Caco-2 (cell line): ENCODE measurements around the gene BCL2L14. TPM values are rescaled to one million over a fixed set of nuclear protein-coding genes. Genes with fewer than 3 reads are reported as not detected.

Experiments
- BruUV-seq: library from RNA; stranded (reverse); fragments of 400-500 nt; replicated peaks from 2 replicates; lab custom pipeline; 2021; lab: Mats Ljungman, UMichigan
- CTCF ChIA-PET: fragments of 300-600 bp; sonication (Branson Sonifier 250); formaldehyde crosslinking; loops from one replicate; lab custom pipeline; 2022; ENCODE audit warnings: antibody characterized with exemption; lab: Charles Lee
- POLR2A ChIA-PET: fragments of 300-600 bp; sonication (Branson Sonifier 250); formaldehyde crosslinking; loops from one replicate; lab custom pipeline; 2022; ENCODE audit warnings: antibody characterized with exemption; lab: Charles Lee
- DNase-seq, 2 experiments: peaks; one replicate each; pipeline versions ENCODE4 v3.0.0 to v3.0.0-alpha.2; 2020 to 2022
- H3K27me3 ChIP-seq: replicated peaks from 2 replicates; pipeline ENCODE4 v1.6.0; 2011; ENCODE audit warnings: low read length; ENCODE audit not compliant: control insufficient read depth, insufficient read depth
- H3K36me3 ChIP-seq: 2 replicates; pipeline ENCODE4 v1.5.1; 2011; ENCODE audit warnings: low read length; ENCODE audit not compliant: control insufficient read depth, insufficient read depth
- H3K4me1 ChIP-seq: fragments of 250-450 bp; sonication (Bioruptor Pico); 2 replicates; pipeline ENCODE4 v1.5.1; 2020; ENCODE audit warnings: mild to moderate bottlenecking
- H3K4me3 ChIP-seq: 2 replicates; pipeline ENCODE4 v1.5.1; 2011; ENCODE audit warnings: low read depth, mild to moderate bottlenecking, control low read depth, low read length
- H3K9me3 ChIP-seq: fragments of 250-450 bp; sonication (Bioruptor Pico); 2 replicates; pipeline ENCODE4 v1.5.1; 2020; ENCODE audit warnings: mild to moderate bottlenecking, moderate library complexity
- H3K27ac Mint-ChIP-seq: one replicate; pipeline ENCODE4 v1.8.0; 2022; ENCODE audit warnings: mixed read lengths; ENCODE audit not compliant: unreplicated experiment
- H3K27me3 Mint-ChIP-seq: one replicate; pipeline ENCODE4 v1.8.0; 2022; ENCODE audit warnings: mixed read lengths; ENCODE audit not compliant: insufficient read depth, unreplicated experiment
- H3K36me3 Mint-ChIP-seq: one replicate; pipeline ENCODE4 v1.8.0; 2022; ENCODE audit warnings: mild to moderate bottlenecking, mixed read lengths; ENCODE audit not compliant: insufficient read depth, unreplicated experiment
- H3K4me1 Mint-ChIP-seq: one replicate; pipeline ENCODE4 v1.8.0; 2022; ENCODE audit warnings: low read depth, mixed read lengths; ENCODE audit not compliant: unreplicated experiment
- H3K4me3 Mint-ChIP-seq: one replicate; pipeline ENCODE4 v1.8.0; 2022; ENCODE audit warnings: mild to moderate bottlenecking, moderate library complexity, mixed read lengths; ENCODE audit not compliant: unreplicated experiment
- H3K9me3 Mint-ChIP-seq: one replicate; pipeline ENCODE4 v1.8.0; 2022; ENCODE audit warnings: mixed read lengths; ENCODE audit not compliant: unreplicated experiment
- intact Hi-C: fragments of 100-400 bp; cut with micrococcal nuclease; formaldehyde crosslinking; loops from one replicate; pipeline ENCODE4 v1.10.0; 2022; ENCODE audit not compliant: unreplicated experiment
- total RNA-seq: library from RNA; stranded (reverse); gene quantifications from 2 replicates; pipeline ENCODE4 v1.2.3, GENCODE V29; 2022
- TF ChIP-seq, protein P1 (sequence below), 2 experiments: fragments of 200-600 bp in 1 of 2; IDR thresholded peaks; 1 replicate in 1 of 2; 2 replicates in 1 of 2; pipeline versions ENCODE4 v1.5.1 to v1.8.0; 2011 to 2022; ENCODE audit warnings: antibody characterized with exemption in 1 of 2, control low read depth in 1 of 2, inconsistent platforms in 1 of 2, low read depth in 1 of 2, low read length in 1 of 2, mild to moderate bottlenecking in 1 of 2, moderate library complexity in 1 of 2; ENCODE audit not compliant: insufficient read depth in 1 of 2, severe bottlenecking in 1 of 2, unreplicated experiment in 1 of 2

BCL2L14 gene
- total RNA-seq, 1 experiment from 2014 or later: 5.9 TPM

DNA sequence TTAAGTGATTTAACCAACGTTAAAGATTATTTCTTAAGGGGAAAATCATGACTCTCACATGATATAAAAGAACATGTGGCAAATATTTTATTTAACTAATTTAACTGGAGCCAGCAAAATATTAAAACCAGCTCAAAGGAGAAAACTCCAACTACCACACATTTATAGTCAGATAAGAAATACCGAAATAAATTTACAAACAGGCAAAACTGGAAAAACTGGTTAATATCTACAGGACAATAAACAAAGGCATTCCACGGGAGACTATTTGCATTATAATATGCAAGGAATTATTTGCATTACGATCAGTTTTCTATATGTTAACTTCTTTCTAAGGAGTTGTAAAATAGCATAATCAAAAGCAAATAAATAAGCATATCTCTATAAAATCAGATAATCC lies 13.8 kb upstream of the BCL2L14 start:
- ChIA-PET POLR2A (interaction anchor here (0.7 kb wide), 1 partner anchor 15 kb away, joined by 4 read pairs; no protein-coding TSS in a partner anchor), CTCF (no interaction called here)
- BruUV-seq: no TSS peak
- Mint-ChIP-seq H3K36me3 (peaks cover 5% of the 10 kb centered on the region), H3K27me3 (no peaks in the 10 kb centered on the region), H3K4me1 (no peaks in the 10 kb centered on the region), H3K4me3 (no peak overlapping the region), H3K27ac (no peak overlapping the region), H3K9me3 (no peaks in the 10 kb centered on the region)
- no peak overlapping the region for H3K4me3 ChIP-seq
- DNase-seq: no peak
- TF ChIP-seq, protein P1, sequence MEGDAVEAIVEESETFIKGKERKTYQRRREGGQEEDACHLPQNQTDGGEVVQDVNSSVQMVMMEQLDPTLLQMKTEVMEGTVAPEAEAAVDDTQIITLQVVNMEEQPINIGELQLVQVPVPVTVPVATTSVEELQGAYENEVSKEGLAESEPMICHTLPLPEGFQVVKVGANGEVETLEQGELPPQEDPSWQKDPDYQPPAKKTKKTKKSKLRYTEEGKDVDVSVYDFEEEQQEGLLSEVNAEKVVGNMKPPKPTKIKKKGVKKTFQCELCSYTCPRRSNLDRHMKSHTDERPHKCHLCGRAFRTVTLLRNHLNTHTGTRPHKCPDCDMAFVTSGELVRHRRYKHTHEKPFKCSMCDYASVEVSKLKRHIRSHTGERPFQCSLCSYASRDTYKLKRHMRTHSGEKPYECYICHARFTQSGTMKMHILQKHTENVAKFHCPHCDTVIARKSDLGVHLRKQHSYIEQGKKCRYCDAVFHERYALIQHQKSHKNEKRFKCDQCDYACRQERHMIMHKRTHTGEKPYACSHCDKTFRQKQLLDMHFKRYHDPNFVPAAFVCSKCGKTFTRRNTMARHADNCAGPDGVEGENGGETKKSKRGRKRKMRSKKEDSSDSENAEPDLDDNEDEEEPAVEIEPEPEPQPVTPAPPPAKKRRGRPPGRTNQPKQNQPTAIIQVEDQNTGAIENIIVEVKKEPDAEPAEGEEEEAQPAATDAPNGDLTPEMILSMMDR (IDR thresholded peaks at IDR 0.05; ENCODE audit: insufficient read depth in 1 of 2, low read depth in 1 of 2, low read length in 1 of 2, severe bottlenecking in 1 of 2, unreplicated experiment in 1 of 2): no peak
- no peaks in the 10 kb centered on the region for H3K27me3 ChIP-seq
- peaks cover 11% of the 10 kb centered on the region for H3K4me1 ChIP-seq
- H3K9me3 ChIP-seq: no peaks in the 10 kb centered on the region
- intact Hi-C loops: no loop called here
- H3K36me3 ChIP-seq: no peaks in the 10 kb centered on the region

DNA sequence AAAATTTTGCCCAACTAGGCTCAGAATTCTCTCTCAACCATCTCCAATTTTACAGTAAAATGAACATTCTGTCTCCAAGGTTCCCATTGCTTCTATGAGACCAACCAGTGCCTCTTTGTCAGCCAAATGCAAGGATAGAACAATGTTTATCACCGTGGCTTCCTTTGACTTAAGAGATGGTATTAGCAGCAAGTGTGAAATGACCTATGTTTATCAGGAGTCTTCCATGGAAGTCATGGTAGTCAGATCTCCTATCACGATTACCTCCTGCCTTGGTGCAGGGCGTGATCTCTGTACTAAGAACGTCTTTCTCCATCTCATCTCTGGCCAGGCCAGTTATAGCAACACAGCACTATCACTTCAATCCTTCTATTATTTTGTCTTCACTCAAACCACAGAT lies 6.1 kb upstream of the BCL2L14 start:
- H3K27me3 Mint-ChIP-seq: no peaks in the 10 kb centered on the region
- H3K4me1 Mint-ChIP-seq: peaks cover 12% of the 10 kb centered on the region
- no peak overlapping the region for H3K4me3 ChIP-seq
- no peaks in the 10 kb centered on the region for H3K9me3 Mint-ChIP-seq
- ChIA-PET CTCF (no interaction called here), POLR2A (no interaction called here)
- H3K36me3 Mint-ChIP-seq: no peaks in the 10 kb centered on the region
- no peaks in the 10 kb centered on the region for H3K36me3 ChIP-seq
- H3K4me1 ChIP-seq: no peaks in the 10 kb centered on the region; the same call in 1 of the 2 replicates
- TF ChIP-seq, protein P1 (IDR thresholded peaks at IDR 0.05; ENCODE audit: insufficient read depth in 1 of 2, low read depth in 1 of 2, low read length in 1 of 2, severe bottlenecking in 1 of 2, unreplicated experiment in 1 of 2): no peak
- intact Hi-C loops: no loop called here
- H3K27ac Mint-ChIP-seq: no peak overlapping the region
- no peak overlapping the region for H3K4me3 Mint-ChIP-seq
- BruUV-seq: no TSS peak
- H3K27me3 ChIP-seq: no peaks in the 10 kb centered on the region
- no peak for DNase-seq
- H3K9me3 ChIP-seq: no peaks in the 10 kb centered on the region

DNA sequence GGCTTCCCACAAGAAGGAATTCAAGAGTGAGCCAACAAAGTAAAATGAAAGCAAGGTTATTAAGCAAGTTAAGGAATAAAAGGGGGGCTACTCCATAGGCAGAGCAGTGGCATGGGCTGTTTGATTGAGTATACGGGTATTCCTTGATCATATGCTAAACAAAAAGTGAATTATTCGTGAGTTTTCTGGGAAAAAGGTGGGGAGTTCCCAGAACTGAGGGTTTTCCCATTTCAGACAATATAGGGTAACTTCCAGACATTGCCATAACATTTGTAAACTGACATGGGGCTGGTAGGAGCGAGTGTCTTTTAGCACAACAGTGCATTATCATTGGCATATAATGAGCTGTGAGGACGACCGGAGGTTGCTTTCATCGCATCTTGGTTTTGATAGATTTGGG lies 2.0 kb upstream of the BCL2L14 start:
- H3K27me3 Mint-ChIP-seq: no peaks in the 10 kb centered on the region
- H3K4me1 Mint-ChIP-seq: peaks cover 27% of the 10 kb centered on the region
- no peaks in the 10 kb centered on the region for H3K9me3 ChIP-seq
- intact Hi-C loops: no loop called here
- H3K36me3 Mint-ChIP-seq: no peaks in the 10 kb centered on the region
- H3K27me3 ChIP-seq: no peaks in the 10 kb centered on the region
- no peaks in the 10 kb centered on the region for H3K9me3 Mint-ChIP-seq
- no peak overlapping the region for H3K4me3 Mint-ChIP-seq
- no peak for DNase-seq
- CTCF ChIA-PET: interaction anchor here (0.5 kb wide), 1 partner anchor 12 kb away, joined by 4 read pairs; no protein-coding TSS in a partner anchor
- H3K4me1 ChIP-seq: peaks cover 27% of the 10 kb centered on the region
- TF ChIP-seq, protein P1 (IDR thresholded peaks at IDR 0.05; ENCODE audit: insufficient read depth in 1 of 2, low read depth in 1 of 2, low read length in 1 of 2, severe bottlenecking in 1 of 2, unreplicated experiment in 1 of 2): no peak
- no TSS peak for BruUV-seq
- H3K4me3 ChIP-seq: no peak overlapping the region
- POLR2A ChIA-PET: no interaction called here
- no peaks in the 10 kb centered on the region for H3K36me3 ChIP-seq
- peak overlapping the region; percentile 22 for H3K27ac Mint-ChIP-seq
